SK-N-DZ (cell line): ENCODE measurements around the gene HPS1.

Experiments used
- DNase-seq: peaks from one replicate; pipeline ENCODE4 v3.0.0-alpha.2; 2015; ENCODE audit warnings: low spot score
- small RNA-seq, 2 experiments: library from RNA; depleted of rRNA; stranded (forward); fragments of <200 nt; gene quantifications; one replicate each; pipeline ENCODE3, GENCODE V24; 2014

HPS1 gene

GRCh38 chr10:98368644-98369043 is 78.1 kb downstream of the HPS1 start:
- no peak for DNase-seq

- no peak for DNase-seq
These were observed 78.9 kb downstream of the HPS1 start for GRCh38 chr10:98367604-98368451.

Small RNA genes within 50 kb of the gene (small RNA-seq; reads per million reads assigned to genes)
- gene MIR4685 = 0 reads per million in 2 experiments
